SK-N-SH (cell line): ENCODE data around the gene DAGLB. TPM values are rescaled to one million over a fixed set of nuclear protein-coding genes. Genes with fewer than 3 reads are reported as not detected.

Source experiments
- CTCF ChIA-PET: fragments of 300-600, 350-600 bp; formaldehyde crosslinking; extraction: SDS; loops from one replicate; lab custom pipeline; 2021; lab: Yijun Ruan, JAX
- POLR2A ChIA-PET: fragments of 350-600 bp; sonication (Branson Sonifier 250); formaldehyde crosslinking; extraction: SDS; loops from one replicate; lab custom pipeline; 2020; ENCODE audit warnings: antibody characterized with exemption, inconsistent platforms; lab: Yijun Ruan, JAX
- DNase-seq: peaks from one replicate; pipeline ENCODE4 v3.0.0; 2012
- H2AFZ ChIP-seq: fragments of 200-600 bp; sonication (generic); 2 replicates; pipeline ENCODE4 v1.8.1; 2016; ENCODE audit warnings: antibody characterized with exemption, mild to moderate bottlenecking, low read depth
- H3F3A ChIP-seq: fragments of 200-600 bp; sonication (generic); replicated peaks from 2 replicates; pipeline ENCODE3; 2016; ENCODE audit warnings: antibody characterized with exemption, mild to moderate bottlenecking; ENCODE audit not compliant: insufficient read depth
- H3K27ac ChIP-seq, 2 experiments: fragments of 200-500 bp in 1 of 2; fragments of 200-600 bp in 1 of 2; sonication (Bioruptor generic) in 1 of 2; sonication (generic), shearing (Covaris generic) in 1 of 2; 2 replicates each; pipeline versions ENCODE4 v1.5.1 to v1.6.1; 2014 to 2016; ENCODE audit warnings: low read depth in 2 of 2, inconsistent platforms in 1 of 2, low read length in 1 of 2, mild to moderate bottlenecking in 1 of 2, mixed read lengths in 1 of 2
- H3K27me3 ChIP-seq: fragments of 200-600 bp; sonication (generic), shearing (Covaris generic); 2 replicates; pipeline ENCODE4 v1.6.1; 2016; ENCODE audit warnings: mixed run types; ENCODE audit not compliant: insufficient read depth
- H3K36me3 ChIP-seq, 2 experiments: fragments of 200-500 bp in 1 of 2; fragments of 200-600 bp in 1 of 2; sonication (Bioruptor generic) in 1 of 2; sonication (generic) in 1 of 2; replicated peaks in 1 of 2; 2 replicates each; pipeline versions ENCODE3 to v1.5.1; 2014 to 2016; ENCODE audit warnings: low read length in 1 of 2, mild to moderate bottlenecking in 1 of 2; ENCODE audit not compliant: insufficient read depth in 2 of 2, control insufficient read depth in 1 of 2
- H3K4me1 ChIP-seq, 2 experiments: fragments of 200-500 bp in 1 of 2; fragments of 200-600 bp in 1 of 2; sonication (Bioruptor generic) in 1 of 2; sonication (generic), shearing (Covaris generic) in 1 of 2; 2 replicates each; pipeline versions ENCODE4 v1.5.1 to v1.6.1; 2014 to 2016; ENCODE audit warnings: low read depth in 1 of 2, low read length in 1 of 2, mixed run types in 1 of 2; ENCODE audit not compliant: insufficient read depth in 2 of 2, control insufficient read depth in 1 of 2
- H3K4me2 ChIP-seq: fragments of 200-600 bp; sonication (generic), shearing (Covaris generic); 2 replicates; pipeline ENCODE4 v1.6.1; 2017; ENCODE audit warnings: mixed run types
- H3K4me3 ChIP-seq, 2 experiments: fragments of 200-500 bp in 1 of 2; fragments of 200-600 bp in 1 of 2; sonication (Bioruptor generic) in 1 of 2; sonication (generic), shearing (Covaris generic) in 1 of 2; 2 replicates each; pipeline versions ENCODE4 v1.5.1 to v1.8.1; 2014 to 2016; ENCODE audit warnings: low read depth in 2 of 2, inconsistent platforms in 1 of 2, low read length in 1 of 2, mild to moderate bottlenecking in 1 of 2, mixed read lengths in 1 of 2, moderate library complexity in 1 of 2
- H3K79me2 ChIP-seq: fragments of 200-600 bp; sonication (generic); 2 replicates; pipeline ENCODE4 v1.8.1; 2017; ENCODE audit warnings: mild to moderate bottlenecking; ENCODE audit not compliant: insufficient read depth
- H3K9ac ChIP-seq: fragments of 200-600 bp; sonication (generic); 2 replicates; pipeline ENCODE4 v1.6.1; 2017; ENCODE audit warnings: mixed run types
- H3K9me2 ChIP-seq: fragments of 200-600 bp; sonication (generic); 2 replicates; pipeline ENCODE4 v1.6.1; 2017; ENCODE audit warnings: mixed run types
- H3K9me3 ChIP-seq: fragments of 200-600 bp; sonication (generic); 2 replicates; pipeline ENCODE4 v1.6.1; 2017; ENCODE audit warnings: mixed run types, mild to moderate bottlenecking, moderate library complexity
- H4K20me1 ChIP-seq: fragments of 200-600 bp; sonication (generic); 2 replicates; pipeline ENCODE4 v1.6.1; 2017; ENCODE audit warnings: mild to moderate bottlenecking, mixed run types; ENCODE audit not compliant: insufficient read depth
- CHD2 ChIP-seq: fragments of 150-350 bp; IDR thresholded peaks from 2 replicates; pipeline ENCODE4 v1.6.1; 2018; ENCODE audit warnings: low read length; ENCODE audit not compliant: partially characterized antibody
- FOSL2 ChIP-seq: IDR thresholded peaks from 2 replicates; pipeline ENCODE4 v1.4.0; 2012; ENCODE audit warnings: low read depth, mild to moderate bottlenecking, moderate library complexity, borderline replicate concordance
- FOXJ3 ChIP-seq: sonication (generic); formaldehyde crosslinking; IDR thresholded peaks from 2 replicates; pipeline ENCODE4 v1.5.1; 2020; ENCODE audit warnings: mild to moderate bottlenecking, missing genetic modification reagents
- GATA2 ChIP-seq: sonication (generic); formaldehyde crosslinking; IDR thresholded peaks from 2 replicates; pipeline ENCODE4 v1.5.0; 2020; ENCODE audit warnings: mild to moderate bottlenecking, missing genetic modification reagents
- JUND ChIP-seq: IDR thresholded peaks from 2 replicates; pipeline ENCODE4 v1.4.0; 2012
- MEF2A ChIP-seq: IDR thresholded peaks from 2 replicates; pipeline ENCODE4 v1.4.0; 2012; ENCODE audit warnings: low read depth, borderline replicate concordance
- MXI1 ChIP-seq: IDR thresholded peaks from 2 replicates; pipeline ENCODE4 v1.6.1; 2012; ENCODE audit warnings: mild to moderate bottlenecking, low read depth, low read length, improper control_type of control experiment
- NFIC ChIP-seq: IDR thresholded peaks from 2 replicates; pipeline ENCODE4 v1.4.0; 2012; ENCODE audit warnings: borderline replicate concordance
- NRF1 ChIP-seq: IDR thresholded peaks from 2 replicates; pipeline ENCODE4 v1.6.1; 2012; ENCODE audit warnings: low read depth, mild to moderate bottlenecking, low read length
- POLR2AphosphoS5 ChIP-seq: IDR thresholded peaks from 2 replicates; pipeline ENCODE4 v1.6.1; 2012; ENCODE audit warnings: low read depth, low read length
- RAD21 ChIP-seq: IDR thresholded peaks from 2 replicates; pipeline ENCODE4 v1.6.1; 2012; ENCODE audit warnings: mild to moderate bottlenecking, low read length
- RFX5 ChIP-seq: IDR thresholded peaks from 2 replicates; pipeline ENCODE4 v1.6.1; 2012; ENCODE audit warnings: mild to moderate bottlenecking, improper control_type of control experiment, low read length
- RXRA ChIP-seq: IDR thresholded peaks from 2 replicates; pipeline ENCODE4 v1.4.0; 2012; ENCODE audit warnings: low read depth, mild to moderate bottlenecking, borderline replicate concordance
- TAF1 ChIP-seq: IDR thresholded peaks from 2 replicates; pipeline ENCODE4 v1.6.1; 2012; ENCODE audit warnings: low read depth, mild to moderate bottlenecking, low read length, moderate library complexity, borderline replicate concordance
- TEAD4 ChIP-seq: IDR thresholded peaks from 2 replicates; pipeline ENCODE4 v1.4.0; 2012; ENCODE audit warnings: mild to moderate bottlenecking, borderline replicate concordance; ENCODE audit not compliant: insufficient read depth
- WGBS: methylation state at CpG from one replicate; pipeline ENCODE4 v1.1.6; 2017; ENCODE audit warnings: low lambda C conversion rate; 5-methylcytosine and 5-hydroxymethylcytosine counted together
- polyA plus RNA-seq, 3 experiments: library from polyadenylated mRNA; depleted of rRNA; stranded (reverse); fragments of >200 nt; gene quantifications; 2 replicates each; pipeline ENCODE4 v1.2.3, GENCODE V29; 2012
- TF ChIP-seq, protein P1 (sequence below): IDR thresholded peaks from 2 replicates; pipeline ENCODE4 v1.4.0; 2012; ENCODE audit warnings: low read depth, borderline replicate concordance
- TF ChIP-seq, protein P2 (sequence below): IDR thresholded peaks from 2 replicates; pipeline ENCODE4; 2012

DAGLB gene
- polyA plus RNA-seq, 1 of the 3 experiments (the other 2 are of a cell fraction) = 24.1 TPM

DNA sequence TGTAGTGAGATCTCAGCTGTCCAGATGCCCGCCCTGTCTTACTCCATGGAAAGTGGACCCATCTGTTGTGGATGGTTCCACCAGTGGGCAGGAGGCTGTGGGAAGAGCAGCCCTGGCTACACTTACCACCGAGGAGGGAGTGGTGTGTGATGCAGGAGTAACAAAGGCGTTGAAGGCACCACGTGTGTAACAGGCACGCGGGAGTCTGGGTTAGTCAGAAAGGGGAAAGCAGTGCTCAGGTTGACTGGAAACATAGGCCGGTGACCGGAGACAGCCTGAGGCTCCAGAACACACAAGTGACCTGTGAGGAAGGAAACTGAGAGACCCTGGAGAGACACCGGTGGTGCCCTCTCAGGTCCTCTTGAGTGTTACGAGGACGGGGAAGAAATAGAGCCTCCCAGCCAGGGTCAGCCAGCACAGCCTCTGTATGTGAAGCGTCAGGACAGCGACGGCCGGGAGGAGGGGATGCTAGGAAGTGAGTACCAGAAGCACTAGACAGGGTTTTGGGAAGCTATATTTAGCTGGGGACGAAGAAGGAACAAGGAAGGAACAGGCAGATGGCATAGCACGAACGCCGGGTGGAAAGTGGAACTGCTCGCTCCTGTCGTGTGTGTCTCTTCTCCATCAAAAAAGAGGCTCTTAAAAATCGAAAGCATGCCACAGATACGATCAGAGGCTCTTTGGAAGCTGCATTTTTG, 51.7 kb downstream of the DAGLB start (continued):
- TF ChIP-seq NFIC = no peak
- no peak for TF ChIP-seq FOSL2

DNA sequence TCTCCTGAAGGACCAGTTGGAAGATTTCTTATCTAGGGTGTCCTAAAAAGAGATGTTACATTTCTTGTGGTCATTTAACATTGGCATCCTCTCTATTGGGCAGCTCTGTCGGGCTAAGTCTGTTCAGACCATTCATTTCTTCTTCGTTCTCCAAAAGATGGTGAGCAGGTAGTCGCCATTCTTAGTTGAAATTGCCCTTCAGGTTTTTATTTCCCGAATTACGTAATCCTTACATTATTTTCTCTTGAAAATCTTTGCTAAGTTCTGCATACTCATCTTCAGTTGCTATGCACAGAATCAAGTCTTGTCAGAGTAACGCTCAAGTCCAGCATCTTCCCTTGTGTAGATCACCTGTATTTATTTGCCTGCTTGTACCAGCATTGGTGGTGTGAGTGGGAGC, 53.6 kb downstream of the DAGLB start:
- Histone ChIP-seq H3K79me2 (peaks cover 100% of the 10 kb centered on the region), H3K4me2 (no peak overlapping the region), H3K27ac (peak overlapping the region; percentile 1 to 31; a peak in 2 of 4 replicates), H4K20me1 (peaks cover 99% of the 10 kb centered on the region), H3K4me3 (no peak overlapping the region), H3K27me3 (no peaks in the 10 kb centered on the region), H3K36me3 (peaks cover 49% of the 10 kb centered on the region in 2 experiments), H3K9ac (no peak overlapping the region), H3K9me3 (no peaks in the 10 kb centered on the region), H3K9me2 (no peaks in the 10 kb centered on the region), H3K4me1 (peaks cover 15 to 19% of the 10 kb centered on the region in 2 experiments; a peak in 3 of 4 replicates), H2AFZ (no peak overlapping the region), H3F3A (peaks cover 10% of the 10 kb centered on the region)
- POLR2A ChIA-PET = no interaction called here
- no peak for DNase-seq
- 94% methylated on average over 6 of the region's 6 CpGs for WGBS
- CTCF ChIA-PET = no interaction called here
- no peak for TF ChIP-seq MEF2A
- TF ChIP-seq RXRA = no peak
- no peak for TF ChIP-seq FOXJ3 (CRISPR knock-in tag)
- TF ChIP-seq RFX5 = no peak
- TF ChIP-seq, protein P1, sequence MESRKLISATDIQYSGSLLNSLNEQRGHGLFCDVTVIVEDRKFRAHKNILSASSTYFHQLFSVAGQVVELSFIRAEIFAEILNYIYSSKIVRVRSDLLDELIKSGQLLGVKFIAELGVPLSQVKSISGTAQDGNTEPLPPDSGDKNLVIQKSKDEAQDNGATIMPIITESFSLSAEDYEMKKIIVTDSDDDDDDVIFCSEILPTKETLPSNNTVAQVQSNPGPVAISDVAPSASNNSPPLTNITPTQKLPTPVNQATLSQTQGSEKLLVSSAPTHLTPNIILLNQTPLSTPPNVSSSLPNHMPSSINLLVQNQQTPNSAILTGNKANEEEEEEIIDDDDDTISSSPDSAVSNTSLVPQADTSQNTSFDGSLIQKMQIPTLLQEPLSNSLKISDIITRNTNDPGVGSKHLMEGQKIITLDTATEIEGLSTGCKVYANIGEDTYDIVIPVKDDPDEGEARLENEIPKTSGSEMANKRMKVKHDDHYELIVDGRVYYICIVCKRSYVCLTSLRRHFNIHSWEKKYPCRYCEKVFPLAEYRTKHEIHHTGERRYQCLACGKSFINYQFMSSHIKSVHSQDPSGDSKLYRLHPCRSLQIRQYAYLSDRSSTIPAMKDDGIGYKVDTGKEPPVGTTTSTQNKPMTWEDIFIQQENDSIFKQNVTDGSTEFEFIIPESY = no peak
- TF ChIP-seq CHD2 = no peak
- no peak for TF ChIP-seq NFIC
- no peak for TF ChIP-seq TEAD4
- no peak for TF ChIP-seq JUND
- no peak for TF ChIP-seq GATA2
- no peak for TF ChIP-seq RAD21
- TF ChIP-seq POLR2AphosphoS5 = no peak
- TF ChIP-seq TAF1 = no peak
- TF ChIP-seq NRF1 = no peak
- TF ChIP-seq MXI1 = no peak
- TF ChIP-seq, protein P2, sequence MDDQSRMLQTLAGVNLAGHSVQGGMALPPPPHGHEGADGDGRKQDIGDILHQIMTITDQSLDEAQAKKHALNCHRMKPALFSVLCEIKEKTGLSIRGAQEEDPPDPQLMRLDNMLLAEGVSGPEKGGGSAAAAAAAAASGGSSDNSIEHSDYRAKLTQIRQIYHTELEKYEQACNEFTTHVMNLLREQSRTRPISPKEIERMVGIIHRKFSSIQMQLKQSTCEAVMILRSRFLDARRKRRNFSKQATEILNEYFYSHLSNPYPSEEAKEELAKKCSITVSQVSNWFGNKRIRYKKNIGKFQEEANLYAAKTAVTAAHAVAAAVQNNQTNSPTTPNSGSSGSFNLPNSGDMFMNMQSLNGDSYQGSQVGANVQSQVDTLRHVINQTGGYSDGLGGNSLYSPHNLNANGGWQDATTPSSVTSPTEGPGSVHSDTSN = no peak
